IMR-90 (cell line): ENCODE measurements around the gene RAB8B. TPM values are rescaled to one million over a fixed set of nuclear protein-coding genes. Genes with fewer than 3 reads are reported as not detected.

Experiments
- ATAC-seq: fragments of 200-7000 bp; cut with Tn5 transposase; 2 replicates; pipeline ENCODE4 v1.9.1; 2020; ENCODE audit warnings: low read depth, mild to moderate bottlenecking, moderate library complexity
- BruUV-seq: library from RNA; stranded (reverse); fragments of 400-500 nt; replicated peaks from 2 replicates; lab custom pipeline; 2021; lab: Mats Ljungman, UMichigan
- CTCF ChIA-PET: fragments of 300-600 bp; formaldehyde crosslinking; extraction: SDS; loops from one replicate; lab custom pipeline; 2021; ENCODE audit warnings: antibody characterized with exemption; lab: Yijun Ruan, JAX
- POLR2A ChIA-PET: fragments of 300-600 bp; sonication (Branson Sonifier 250); formaldehyde crosslinking; loops from one replicate; lab custom pipeline; 2022; ENCODE audit warnings: antibody characterized with exemption; ENCODE audit not compliant: unreplicated experiment; lab: Charles Lee
- DNase-seq: peaks from one replicate; pipeline ENCODE4 v3.0.0; 2013
- H2AFZ ChIP-seq: replicated peaks from 2 replicates; pipeline ENCODE3; 2013; ENCODE audit warnings: low read length, mild to moderate bottlenecking; ENCODE audit not compliant: poor library complexity
- H2AK5ac ChIP-seq: 2 replicates; pipeline ENCODE4 v1.6.1; 2013; ENCODE audit warnings: low read depth, low read length, inconsistent platforms
- H2AK9ac ChIP-seq: replicated peaks from 2 replicates; pipeline ENCODE3; 2013; ENCODE audit warnings: mild to moderate bottlenecking, low read depth, low read length, moderate library complexity; ENCODE audit not compliant: poor library complexity
- H2BK120ac ChIP-seq: 2 replicates; pipeline ENCODE4 v1.6.1; 2013; ENCODE audit warnings: low read depth, low read length, inconsistent platforms
- H2BK15ac ChIP-seq: 3 replicates; pipeline ENCODE4 v1.6.1; 2013; ENCODE audit warnings: low read depth, low read length, inconsistent platforms
- H2BK20ac ChIP-seq: 2 replicates; pipeline ENCODE4 v1.6.1; 2013; ENCODE audit warnings: low read depth, mild to moderate bottlenecking, inconsistent platforms, low read length, moderate library complexity
- H2BK5ac ChIP-seq: 2 replicates; pipeline ENCODE4 v1.6.1; 2013; ENCODE audit warnings: mild to moderate bottlenecking, low read depth, low read length, inconsistent platforms; ENCODE audit not compliant: poor library complexity, severe bottlenecking
- H3K14ac ChIP-seq: replicated peaks from 2 replicates; pipeline ENCODE4 v1.6.1; 2013; ENCODE audit warnings: low read depth, low read length, inconsistent platforms
- H3K18ac ChIP-seq: 2 replicates; pipeline ENCODE4 v1.6.1; 2013; ENCODE audit warnings: low read depth, low read length, control low read depth
- H3K23ac ChIP-seq: 2 replicates; pipeline ENCODE4 v1.6.1; 2013; ENCODE audit warnings: low read depth, low read length, inconsistent platforms
- H3K27ac ChIP-seq: 2 replicates; pipeline ENCODE4 v1.5.1; 2013; ENCODE audit warnings: mild to moderate bottlenecking, control low read depth, low read length; ENCODE audit not compliant: insufficient read depth
- H3K27me3 ChIP-seq: 2 replicates; pipeline ENCODE4 v1.6.1; 2013; ENCODE audit warnings: low read length; ENCODE audit not compliant: control insufficient read depth, insufficient read depth
- H3K36me3 ChIP-seq: 2 replicates; pipeline ENCODE4 v1.6.1; 2013; ENCODE audit warnings: low read length, mixed read lengths; ENCODE audit not compliant: control insufficient read depth, insufficient read depth
- H3K4ac ChIP-seq: 2 replicates; pipeline ENCODE4 v1.6.1; 2013; ENCODE audit warnings: low read depth, low read length, inconsistent platforms
- H3K4me1 ChIP-seq: 2 replicates; pipeline ENCODE4 v1.6.1; 2013; ENCODE audit warnings: low read length, mixed read lengths; ENCODE audit not compliant: control insufficient read depth, insufficient read depth
- H3K4me2 ChIP-seq: 2 replicates; pipeline ENCODE4 v1.6.1; 2013; ENCODE audit warnings: low read depth, mild to moderate bottlenecking, control low read depth, low read length, moderate library complexity
- H3K4me3 ChIP-seq: 2 replicates; pipeline ENCODE4 v1.5.1; 2013; ENCODE audit warnings: low read depth, mild to moderate bottlenecking, control low read depth, low read length, moderate library complexity; ENCODE audit not compliant: insufficient read depth
- H3K56ac ChIP-seq: 2 replicates; pipeline ENCODE4 v1.6.1; 2013; ENCODE audit warnings: low read length, inconsistent platforms; ENCODE audit not compliant: insufficient read depth; ENCODE audit errors: extremely low read depth
- H3K79me1 ChIP-seq, 2 experiments: 2 replicates each; pipeline ENCODE4 v1.6.1; 2013; ENCODE audit warnings: low read length in 2 of 2, inconsistent platforms in 1 of 2, low read depth in 1 of 2
- H3K9ac ChIP-seq: 2 replicates; pipeline ENCODE4 v1.6.1; 2013; ENCODE audit warnings: low read depth, low read length, control low read depth
- H3K9me1 ChIP-seq: 2 replicates; pipeline ENCODE4 v1.6.1; 2013; ENCODE audit warnings: low read length, inconsistent platforms; ENCODE audit not compliant: insufficient read depth
- H3K9me3 ChIP-seq: 2 replicates; pipeline ENCODE4 v1.6.1; 2013; ENCODE audit warnings: low read length; ENCODE audit not compliant: control insufficient read depth, insufficient read depth
- H4K20me1 ChIP-seq: 2 replicates; pipeline ENCODE4 v1.6.1; 2013; ENCODE audit warnings: low read length, inconsistent platforms; ENCODE audit not compliant: insufficient read depth
- H4K5ac ChIP-seq: 2 replicates; pipeline ENCODE4 v1.6.1; 2013; ENCODE audit warnings: mild to moderate bottlenecking, low read depth, low read length, control low read depth
- H4K8ac ChIP-seq, 2 experiments: 2 replicates each; pipeline ENCODE4 v1.6.1; 2013; ENCODE audit warnings: low read depth in 2 of 2, low read length in 2 of 2, control low read depth in 1 of 2, inconsistent platforms in 1 of 2
- H4K91ac ChIP-seq: 2 replicates; pipeline ENCODE4 v1.6.1; 2013; ENCODE audit warnings: low read depth, low read length, inconsistent platforms; ENCODE audit not compliant: insufficient read depth
- BHLHE40 ChIP-seq: fragments of 150-350 bp; IDR thresholded peaks from 2 replicates; pipeline ENCODE4 v1.6.1; 2016; ENCODE audit warnings: mild to moderate bottlenecking, low read depth, low read length
- CEBPB ChIP-seq: IDR thresholded peaks from 2 replicates; pipeline ENCODE4 v1.6.1; 2012; ENCODE audit warnings: low read depth, low read length, improper control_type of control experiment
- CHD1 ChIP-seq: IDR thresholded peaks from 2 replicates; pipeline ENCODE4 v1.6.1; 2012; ENCODE audit warnings: low read depth, low read length, improper control_type of control experiment
- FOS ChIP-seq: fragments of 150-350 bp; IDR thresholded peaks from 2 replicates; pipeline ENCODE4 v1.6.1; 2016; ENCODE audit warnings: low read depth, low read length
- MAFK ChIP-seq: IDR thresholded peaks from 2 replicates; pipeline ENCODE4 v1.6.1; 2012; ENCODE audit warnings: low read depth, low read length, improper control_type of control experiment
- MAZ ChIP-seq: IDR thresholded peaks from 2 replicates; pipeline ENCODE4 v1.6.1; 2012; ENCODE audit warnings: low read depth, mild to moderate bottlenecking, low read length, improper control_type of control experiment, moderate library complexity, borderline replicate concordance
- MXI1 ChIP-seq: IDR thresholded peaks from 2 replicates; pipeline ENCODE4 v1.6.1; 2012; ENCODE audit warnings: low read depth, mild to moderate bottlenecking, low read length, moderate library complexity, borderline replicate concordance
- NFE2L2 ChIP-seq: fragments of 150-350 bp; IDR thresholded peaks from 2 replicates; pipeline ENCODE4 v1.6.1; 2016; ENCODE audit warnings: low read depth, mild to moderate bottlenecking, low read length
- POLR2A ChIP-seq: IDR thresholded peaks from 2 replicates; pipeline ENCODE4 v1.6.1; 2012; ENCODE audit warnings: mild to moderate bottlenecking, low read depth, low read length
- RAD21 ChIP-seq: IDR thresholded peaks from 2 replicates; pipeline ENCODE4 v1.6.1; 2012; ENCODE audit warnings: low read length, improper control_type of control experiment
- RCOR1 ChIP-seq: IDR thresholded peaks from 2 replicates; pipeline ENCODE4 v1.6.1; 2012; ENCODE audit warnings: mild to moderate bottlenecking, low read length, improper control_type of control experiment; ENCODE audit not compliant: insufficient replicate concordance
- RFX5 ChIP-seq: IDR thresholded peaks from 2 replicates; pipeline ENCODE4 v1.8.0; 2012; ENCODE audit warnings: low read depth, mild to moderate bottlenecking, low read length, moderate library complexity
- WGBS, 2 experiments: methylation state at CpG; one replicate each; pipeline versions ENCODE4 v1.1.5 to v1.1.7; 2013; ENCODE audit warnings: missing lambda C conversion rate in 2 of 2; ENCODE audit not compliant: insufficient read length in 1 of 2; ENCODE audit errors: extremely low coverage in 2 of 2; 5-methylcytosine and 5-hydroxymethylcytosine counted together
- dilution Hi-C: fragments of 300-500 bp; cut with HindIII; formaldehyde crosslinking; loops from one replicate; pipeline ENCODE4 v1.14.3; 2018; ENCODE audit warnings: low sequenced_read_pairs; ENCODE audit not compliant: unreplicated experiment
- in situ Hi-C: fragments of 300-500 bp; cut with MboI; formaldehyde crosslinking; loops from 3 replicates; pipeline ENCODE4 v1.14.3; 2019; ENCODE audit warnings: low sequenced_read_pairs, inconsistent platforms, mixed read lengths
- intact Hi-C: fragments of 100-400 bp; cut with micrococcal nuclease; formaldehyde crosslinking; loops from 2 replicates; pipeline ENCODE4 v1.10.0; 2022
- polyA plus RNA-seq, 3 experiments: library from polyadenylated mRNA; depleted of rRNA; stranded (reverse); fragments of >200 nt; gene quantifications; 2 replicates each; pipeline ENCODE4 v1.2.3, GENCODE V29; 2012; ENCODE audit warnings: low replicate concordance in 1 of 3
- total RNA-seq: library from RNA; depleted of rRNA; stranded (reverse); fragments of >200 nt; gene quantifications from 2 replicates; pipeline ENCODE4 v1.2.3, GENCODE V29; 2012
- TF ChIP-seq, protein P1 (sequence below): fragments of 150-350 bp; IDR thresholded peaks from 2 replicates; pipeline ENCODE4 v1.6.1; 2016; ENCODE audit warnings: low read depth, mild to moderate bottlenecking, low read length, moderate library complexity, borderline replicate concordance
- TF ChIP-seq, protein P2 (sequence below): conservative IDR thresholded peaks from 2 replicates; pipeline ENCODE4 v1.5.1; 2012; ENCODE audit warnings: mild to moderate bottlenecking, low read depth, low read length, improper control_type of control experiment
- TF ChIP-seq, protein P3 (sequence below): fragments of 150-350 bp; IDR thresholded peaks from 2 replicates; pipeline ENCODE4 v1.6.1; 2017; ENCODE audit warnings: mild to moderate bottlenecking, antibody characterized with exemption, low read length, low read depth

RAB8B gene
- total and polyA plus RNA-seq, 2 of the 4 experiments (the other 2 are of a cell fraction), result 19.4 to 29.4 TPM

DNA sequence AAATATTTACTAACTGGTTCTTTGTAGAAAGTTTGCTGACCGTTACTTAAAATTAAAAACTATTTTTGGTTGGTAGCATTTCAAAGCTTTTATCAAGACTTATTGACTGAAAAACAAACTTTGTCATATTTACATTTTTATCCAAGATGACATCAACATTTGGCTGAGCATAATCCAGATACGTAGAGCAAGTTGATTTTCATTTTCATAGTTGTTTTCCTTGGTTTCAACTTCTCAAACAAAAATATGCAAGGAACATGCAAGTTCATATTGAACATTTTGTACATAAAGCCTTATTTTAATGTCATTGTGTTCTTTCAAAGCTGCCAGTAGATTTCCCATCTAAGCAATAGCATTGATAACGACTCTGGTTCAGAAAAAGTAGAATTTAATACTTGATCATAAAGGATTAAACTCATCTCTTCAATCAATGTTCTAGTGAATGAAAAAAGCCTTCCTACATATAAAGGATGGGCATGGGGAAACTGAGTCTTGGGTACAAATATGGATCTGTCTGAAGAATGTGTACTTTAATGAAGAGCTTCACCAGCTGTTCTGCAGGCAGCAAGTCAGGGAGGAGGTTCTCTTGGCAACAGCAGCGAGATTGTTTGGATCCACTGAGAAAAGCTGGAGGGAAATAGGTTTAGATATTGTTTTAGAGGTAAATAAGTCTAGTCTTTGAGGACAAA, 5.6 kb downstream of the RAB8B start:
- Histone ChIP-seq H3K23ac (no peak overlapping the region), H2AFZ (no peak overlapping the region), H2AK9ac (no peak overlapping the region), H4K5ac (no peak overlapping the region), H3K9ac (no peak overlapping the region), H3K14ac (no peak overlapping the region), H3K4ac (no peak overlapping the region), H3K27me3 (no peaks in the 10 kb centered on the region), H2BK20ac (no peak overlapping the region), H3K4me3 (no peak overlapping the region), H4K8ac (no peak overlapping the region), H3K9me3 (no peaks in the 10 kb centered on the region), H2BK120ac (no peak overlapping the region), H3K4me1 (peaks cover 21% of the 10 kb centered on the region), H3K56ac (no peak overlapping the region), H4K20me1 (peaks cover 18% of the 10 kb centered on the region; the same call in 1 of the 2 replicates), H3K9me1 (peaks cover 11% of the 10 kb centered on the region), H4K91ac (no peak overlapping the region), H2BK5ac (no peak overlapping the region), H3K27ac (no peak overlapping the region), H2AK5ac (no peak overlapping the region), H3K36me3 (no peaks in the 10 kb centered on the region), H3K4me2 (peak overlapping the region; percentile 39), H3K79me1 (peaks cover 35 to 85% of the 10 kb centered on the region in 2 experiments), H2BK15ac (no peak overlapping the region), H3K18ac (no peak overlapping the region)
- ChIA-PET POLR2A (interaction anchor here (0.6 to 0.7 kb wide), 2 partner anchors 9 to 82 kb away, joined by 3 read pairs; no protein-coding TSS in a partner anchor), CTCF (interaction anchor here (1.4 kb wide), 1 partner anchor 9 kb away, joined by 4 read pairs; no protein-coding TSS in a partner anchor)
- ATAC-seq (no peak), DNase-seq (no peak)
- intact Hi-C loops (loop anchor here (5.0 kb wide), 2 partner anchors 38 to 57 kb away; partner anchors contain the start of gene RPS27L), in situ Hi-C loops (no loop called here), dilution Hi-C loops (no loop called here)
- WGBS, 2 experiments, result 43% methylated on average over 1 of the region's 4 CpGs; no CpG with 5 or more reads in 1 of the 2 experiments
- no TSS peak for BruUV-seq
- TF ChIP-seq POLR2A (no peak), MAFK (no peak), MXI1 (no peak), RCOR1 (no peak), CEBPB (no peak), CHD1 (no peak), NFE2L2 (no peak), FOS (no peak), BHLHE40 (no peak), MAZ (no peak), RAD21 (no peak), RFX5 (no peak)
- TF ChIP-seq, protein P1, sequence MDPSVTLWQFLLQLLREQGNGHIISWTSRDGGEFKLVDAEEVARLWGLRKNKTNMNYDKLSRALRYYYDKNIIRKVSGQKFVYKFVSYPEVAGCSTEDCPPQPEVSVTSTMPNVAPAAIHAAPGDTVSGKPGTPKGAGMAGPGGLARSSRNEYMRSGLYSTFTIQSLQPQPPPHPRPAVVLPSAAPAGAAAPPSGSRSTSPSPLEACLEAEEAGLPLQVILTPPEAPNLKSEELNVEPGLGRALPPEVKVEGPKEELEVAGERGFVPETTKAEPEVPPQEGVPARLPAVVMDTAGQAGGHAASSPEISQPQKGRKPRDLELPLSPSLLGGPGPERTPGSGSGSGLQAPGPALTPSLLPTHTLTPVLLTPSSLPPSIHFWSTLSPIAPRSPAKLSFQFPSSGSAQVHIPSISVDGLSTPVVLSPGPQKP, result no peak
- TF ChIP-seq, protein P2, sequence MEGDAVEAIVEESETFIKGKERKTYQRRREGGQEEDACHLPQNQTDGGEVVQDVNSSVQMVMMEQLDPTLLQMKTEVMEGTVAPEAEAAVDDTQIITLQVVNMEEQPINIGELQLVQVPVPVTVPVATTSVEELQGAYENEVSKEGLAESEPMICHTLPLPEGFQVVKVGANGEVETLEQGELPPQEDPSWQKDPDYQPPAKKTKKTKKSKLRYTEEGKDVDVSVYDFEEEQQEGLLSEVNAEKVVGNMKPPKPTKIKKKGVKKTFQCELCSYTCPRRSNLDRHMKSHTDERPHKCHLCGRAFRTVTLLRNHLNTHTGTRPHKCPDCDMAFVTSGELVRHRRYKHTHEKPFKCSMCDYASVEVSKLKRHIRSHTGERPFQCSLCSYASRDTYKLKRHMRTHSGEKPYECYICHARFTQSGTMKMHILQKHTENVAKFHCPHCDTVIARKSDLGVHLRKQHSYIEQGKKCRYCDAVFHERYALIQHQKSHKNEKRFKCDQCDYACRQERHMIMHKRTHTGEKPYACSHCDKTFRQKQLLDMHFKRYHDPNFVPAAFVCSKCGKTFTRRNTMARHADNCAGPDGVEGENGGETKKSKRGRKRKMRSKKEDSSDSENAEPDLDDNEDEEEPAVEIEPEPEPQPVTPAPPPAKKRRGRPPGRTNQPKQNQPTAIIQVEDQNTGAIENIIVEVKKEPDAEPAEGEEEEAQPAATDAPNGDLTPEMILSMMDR, result no peak
- TF ChIP-seq, protein P3, sequence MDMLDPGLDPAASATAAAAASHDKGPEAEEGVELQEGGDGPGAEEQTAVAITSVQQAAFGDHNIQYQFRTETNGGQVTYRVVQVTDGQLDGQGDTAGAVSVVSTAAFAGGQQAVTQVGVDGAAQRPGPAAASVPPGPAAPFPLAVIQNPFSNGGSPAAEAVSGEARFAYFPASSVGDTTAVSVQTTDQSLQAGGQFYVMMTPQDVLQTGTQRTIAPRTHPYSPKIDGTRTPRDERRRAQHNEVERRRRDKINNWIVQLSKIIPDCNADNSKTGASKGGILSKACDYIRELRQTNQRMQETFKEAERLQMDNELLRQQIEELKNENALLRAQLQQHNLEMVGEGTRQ, result no peak
